Karpas-422 (cell line): ENCODE results near the gene GZMM. TPM values are rescaled to one million over a fixed set of nuclear protein-coding genes. Genes with fewer than 3 reads are reported as not detected.

ENCODE experiments used
- DNase-seq: peaks from one replicate; pipeline ENCODE4 v3.0.0-alpha.2; 2015
- H2AFZ ChIP-seq: fragments of 200-600 bp; sonication (generic); 2 replicates; pipeline ENCODE4 v1.6.1; 2014; ENCODE audit warnings: antibody characterized with exemption, low read length, mixed read lengths
- H3K27ac ChIP-seq: fragments of 200-600 bp; sonication (generic); 2 replicates; pipeline ENCODE4 v1.5.1; 2014; ENCODE audit warnings: mild to moderate bottlenecking, low read length, moderate library complexity
- H3K27me3 ChIP-seq: fragments of 200-600 bp; sonication (generic); 2 replicates; pipeline ENCODE4 v1.6.1; 2014; ENCODE audit warnings: low read length, mixed read lengths
- H3K36me3 ChIP-seq: fragments of 200-600 bp; sonication (generic); 2 replicates; pipeline ENCODE4 v1.6.1; 2014; ENCODE audit warnings: low read length, mixed read lengths; ENCODE audit not compliant: insufficient read depth
- H3K4me1 ChIP-seq: fragments of 200-600 bp; sonication (generic); 2 replicates; pipeline ENCODE4 v1.6.1; 2014; ENCODE audit warnings: mild to moderate bottlenecking, low read length, mixed read lengths
- H3K4me2 ChIP-seq: fragments of 200-600 bp; sonication (generic); 2 replicates; pipeline ENCODE4 v1.6.1; 2014; ENCODE audit warnings: low read length, low read depth, mild to moderate bottlenecking; ENCODE audit not compliant: poor library complexity, severe bottlenecking
- H3K4me3 ChIP-seq: fragments of 200-600 bp; sonication (generic); 2 replicates; pipeline ENCODE4 v1.5.1; 2014; ENCODE audit warnings: mild to moderate bottlenecking, antibody characterized with exemption, low read length, mixed read lengths
- H3K79me2 ChIP-seq: fragments of 200-600 bp; sonication (generic); 2 replicates; pipeline ENCODE4 v1.6.1; 2014; ENCODE audit warnings: mild to moderate bottlenecking, low read length, mixed read lengths
- H3K9ac ChIP-seq: fragments of 200-600 bp; sonication (generic); 2 replicates; pipeline ENCODE4 v1.6.0; 2014; ENCODE audit warnings: low read length
- H3K9me2 ChIP-seq: fragments of 200-600 bp; sonication (generic), shearing (Covaris generic); replicated peaks from 2 replicates; pipeline ENCODE4 v1.6.0; 2014; ENCODE audit warnings: mild to moderate bottlenecking, low read length, moderate library complexity; ENCODE audit not compliant: insufficient read depth
- H3K9me3 ChIP-seq: fragments of 300-700, 200-600 bp; sonication (generic); 2 replicates; pipeline ENCODE4 v1.6.1; 2014; ENCODE audit warnings: low read length, mixed read lengths
- H4K20me1 ChIP-seq: fragments of 200-600 bp; sonication (generic); 2 replicates; pipeline ENCODE4 v1.6.1; 2014; ENCODE audit warnings: mild to moderate bottlenecking, antibody characterized with exemption, low read length, low read depth; ENCODE audit not compliant: insufficient read depth
- total RNA-seq: library from RNA; depleted of rRNA; stranded (reverse); fragments of >200 nt; shearing (Covaris generic); gene quantifications from 2 replicates; pipeline ENCODE4 v1.2.3, GENCODE V29; 2014; ENCODE audit warnings: low replicate concordance

Gene GZMM
- total RNA-seq, 1 experiment from 2014 or later: not detected

DNA sequence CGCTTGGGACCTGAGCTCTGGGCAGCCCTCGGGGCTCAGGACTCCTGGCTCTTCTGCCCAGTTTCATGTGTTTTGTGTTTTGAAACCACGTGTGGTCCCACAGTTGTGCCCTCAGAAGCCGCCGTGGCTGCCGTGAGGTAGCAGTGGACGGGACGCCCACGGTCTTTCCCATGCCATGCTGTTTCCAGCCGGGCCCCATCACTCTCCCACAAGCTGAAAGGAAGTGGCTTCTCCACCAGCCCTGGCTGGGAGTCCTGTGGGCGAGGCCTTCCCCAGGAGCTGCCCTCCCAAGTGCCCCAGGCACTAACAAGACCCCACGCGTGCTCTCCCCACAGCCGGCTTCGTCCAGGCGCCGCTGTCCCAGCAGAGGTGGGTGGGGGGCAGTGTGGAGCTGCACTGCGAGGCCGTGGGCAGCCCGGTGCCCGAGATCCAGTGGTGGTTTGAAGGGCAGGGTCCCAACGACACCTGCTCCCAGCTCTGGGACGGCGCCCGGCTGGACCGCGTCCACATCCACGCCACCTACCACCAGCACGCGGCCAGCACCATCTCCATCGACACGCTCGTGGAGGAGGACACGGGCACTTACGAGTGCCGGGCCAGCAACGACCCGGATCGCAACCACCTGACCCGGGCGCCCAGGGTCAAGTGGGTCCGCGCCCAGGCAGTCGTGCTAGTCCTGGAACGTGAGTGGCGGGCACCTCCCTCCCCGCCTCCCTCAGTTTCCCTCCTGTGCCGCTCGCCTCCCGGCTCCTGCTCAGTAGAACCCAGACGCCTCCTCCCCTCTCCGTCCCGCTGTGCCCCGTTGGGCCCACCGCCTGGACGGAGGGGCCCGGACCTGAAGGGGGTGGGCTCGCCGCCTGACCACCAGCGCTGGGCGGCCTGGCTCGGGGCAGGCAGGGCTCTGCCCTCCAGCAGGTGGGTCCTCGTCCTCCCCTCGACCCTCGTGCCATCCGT, 33.9 kb downstream of the GZMM start:
- H3K4me2 ChIP-seq: no peak overlapping the region
- no peaks in the 10 kb centered on the region for H3K9me2 ChIP-seq
- H3K27ac ChIP-seq: no peak overlapping the region
- no peak overlapping the region for H3K9ac ChIP-seq
- H3K27me3 ChIP-seq: no peaks in the 10 kb centered on the region
- H3K4me1 ChIP-seq: peaks cover 18% of the 10 kb centered on the region
- peaks cover 7% of the 10 kb centered on the region; the same call in 1 of the 2 replicates for H3K36me3 ChIP-seq
- no peak overlapping the region for H3K4me3 ChIP-seq
- peaks cover 58% of the 10 kb centered on the region for H3K79me2 ChIP-seq
- H3K9me3 ChIP-seq: no peaks in the 10 kb centered on the region
- H4K20me1 ChIP-seq: peaks cover 44% of the 10 kb centered on the region
- no peak for DNase-seq
- no peak overlapping the region for H2AFZ ChIP-seq

DNA sequence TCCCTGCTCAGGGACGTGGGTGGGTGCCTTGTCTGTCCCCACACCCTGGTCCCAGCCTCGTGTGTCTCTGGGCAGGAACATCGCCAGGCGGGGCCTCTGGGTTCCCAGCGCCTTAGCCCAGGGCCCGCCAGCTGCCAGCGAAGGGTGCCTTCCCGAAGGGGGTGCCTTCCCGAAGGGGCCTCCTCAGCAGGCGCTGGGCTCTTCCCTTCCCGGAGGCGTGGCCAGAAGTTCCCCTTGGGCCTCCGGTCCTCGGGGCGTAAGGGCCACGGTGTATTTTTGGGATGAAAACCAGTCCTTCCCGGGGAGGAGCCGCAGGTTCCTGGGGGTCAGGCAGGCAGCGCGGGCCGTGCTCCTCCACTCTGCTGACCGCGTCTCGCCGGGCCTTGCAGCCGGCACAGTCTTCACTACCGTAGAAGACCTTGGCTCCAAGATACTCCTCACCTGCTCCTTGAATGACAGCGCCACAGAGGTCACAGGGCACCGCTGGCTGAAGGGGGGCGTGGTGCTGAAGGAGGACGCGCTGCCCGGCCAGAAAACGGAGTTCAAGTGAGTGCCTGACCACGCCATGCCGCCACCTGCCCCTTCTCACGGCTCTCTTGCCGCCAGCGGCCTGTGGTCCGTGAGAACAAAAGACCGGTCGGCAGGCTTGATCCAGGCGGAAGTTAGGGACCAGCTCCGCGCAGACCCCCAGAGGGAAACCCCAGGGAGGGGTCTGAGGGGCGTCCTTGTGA, 35.4 kb downstream of the GZMM start:
- Histone ChIP-seq H3K4me1 (peaks cover 9% of the 10 kb centered on the region), H2AFZ (no peak overlapping the region), H3K27me3 (no peaks in the 10 kb centered on the region), H3K9me3 (no peaks in the 10 kb centered on the region), H4K20me1 (peaks cover 41% of the 10 kb centered on the region; the same call in 1 of the 2 replicates), H3K4me2 (no peak overlapping the region), H3K9ac (no peak overlapping the region), H3K4me3 (no peak overlapping the region), H3K36me3 (peaks cover 7% of the 10 kb centered on the region; the same call in 1 of the 2 replicates), H3K27ac (no peak overlapping the region), H3K9me2 (no peaks in the 10 kb centered on the region), H3K79me2 (peaks cover 42% of the 10 kb centered on the region)
- DNase-seq: no peak

GRCh38 chr19:579842-580155, 35.9 kb downstream of the GZMM start:
- Histone ChIP-seq H3K4me2 (no peak overlapping the region), H3K4me3 (no peak overlapping the region), H2AFZ (no peak overlapping the region), H3K27ac (no peak overlapping the region), H3K27me3 (no peaks in the 10 kb centered on the region), H3K4me1 (peaks cover 4% of the 10 kb centered on the region), H3K9me3 (no peaks in the 10 kb centered on the region), H3K9ac (no peak overlapping the region), H3K36me3 (peaks cover 5% of the 10 kb centered on the region; the same call in 1 of the 2 replicates), H3K79me2 (peaks cover 37% of the 10 kb centered on the region), H4K20me1 (peaks cover 37% of the 10 kb centered on the region; the same call in 1 of the 2 replicates), H3K9me2 (no peaks in the 10 kb centered on the region)
- DNase-seq: no peak

- Histone ChIP-seq H2AFZ (no peak overlapping the region), H3K36me3 (0 out of 2 replicates have a peak, but pooled peaks cover 2% of the 10 kb centered on the region), H3K4me1 (no peaks in the 10 kb centered on the region), H3K4me3 (no peak overlapping the region), H3K9ac (no peak overlapping the region), H3K4me2 (no peak overlapping the region), H3K27me3 (no peaks in the 10 kb centered on the region), H3K27ac (no peak overlapping the region), H3K9me3 (no peaks in the 10 kb centered on the region), H4K20me1 (peaks cover 36% of the 10 kb centered on the region; the same call in 1 of the 2 replicates), H3K9me2 (no peaks in the 10 kb centered on the region), H3K79me2 (peaks cover 32% of the 10 kb centered on the region)
- DNase-seq: no peak
Measured at GRCh38 chr19:580274-580835, 36.5 kb downstream of the GZMM start.

GRCh38 chr19:581399-582111, 37.7 kb downstream of the GZMM start:
- Histone ChIP-seq H2AFZ (no peak overlapping the region), H3K4me1 (no peaks in the 10 kb centered on the region), H3K4me2 (no peak overlapping the region), H3K27ac (no peak overlapping the region), H3K36me3 (0 out of 2 replicates have a peak, but pooled peaks cover 2% of the 10 kb centered on the region), H3K9me3 (no peaks in the 10 kb centered on the region), H3K9me2 (no peaks in the 10 kb centered on the region), H4K20me1 (peaks cover 28% of the 10 kb centered on the region; the same call in 1 of the 2 replicates), H3K4me3 (no peak overlapping the region), H3K79me2 (peaks cover 21% of the 10 kb centered on the region), H3K27me3 (no peaks in the 10 kb centered on the region), H3K9ac (no peak overlapping the region)
- DNase-seq: no peak

DNA sequence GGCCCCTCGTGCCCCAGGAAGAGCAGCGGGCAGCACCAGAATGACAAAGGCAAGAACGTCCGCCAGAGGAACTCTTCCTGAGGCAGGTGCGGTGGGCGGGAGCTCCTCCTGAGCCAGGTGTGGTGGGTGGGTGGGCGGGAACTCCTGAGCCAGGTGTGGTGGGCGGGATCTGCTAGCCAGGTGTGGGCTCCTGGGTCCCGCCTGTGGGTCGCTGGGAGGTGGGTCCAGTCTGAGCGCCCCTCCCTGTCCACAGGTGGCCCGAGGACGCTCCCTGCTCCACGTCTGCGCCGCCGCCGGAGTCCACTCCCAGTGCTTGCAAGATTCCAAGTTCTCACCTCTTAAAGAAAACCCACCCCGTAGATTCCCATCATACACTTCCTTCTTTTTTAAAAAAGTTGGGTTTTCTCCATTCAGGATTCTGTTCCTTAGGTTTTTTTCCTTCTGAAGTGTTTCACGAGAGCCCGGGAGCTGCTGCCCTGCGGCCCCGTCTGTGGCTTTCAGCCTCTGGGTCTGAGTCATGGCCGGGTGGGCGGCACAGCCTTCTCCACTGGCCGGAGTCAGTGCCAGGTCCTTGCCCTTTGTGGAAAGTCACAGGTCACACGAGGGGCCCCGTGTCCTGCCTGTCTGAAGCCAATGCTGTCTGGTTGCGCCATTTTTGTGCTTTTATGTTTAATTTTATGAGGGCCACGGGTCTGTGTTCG, 38.8 kb downstream of the GZMM start:
- H3K9ac ChIP-seq: no peak overlapping the region
- peaks cover 10% of the 10 kb centered on the region for H3K79me2 ChIP-seq
- no peak for DNase-seq
- no peak overlapping the region for H3K4me2 ChIP-seq
- no peaks in the 10 kb centered on the region for H3K9me2 ChIP-seq
- 0 out of 2 replicates have a peak, but pooled peaks cover 2% of the 10 kb centered on the region for H3K36me3 ChIP-seq
- H3K9me3 ChIP-seq: no peaks in the 10 kb centered on the region
- H3K27ac ChIP-seq: no peak overlapping the region
- H2AFZ ChIP-seq: no peak overlapping the region
- no peaks in the 10 kb centered on the region for H3K4me1 ChIP-seq
- H3K27me3 ChIP-seq: no peaks in the 10 kb centered on the region
- peaks cover 22% of the 10 kb centered on the region; the same call in 1 of the 2 replicates for H4K20me1 ChIP-seq
- H3K4me3 ChIP-seq: no peak overlapping the region

DNA sequence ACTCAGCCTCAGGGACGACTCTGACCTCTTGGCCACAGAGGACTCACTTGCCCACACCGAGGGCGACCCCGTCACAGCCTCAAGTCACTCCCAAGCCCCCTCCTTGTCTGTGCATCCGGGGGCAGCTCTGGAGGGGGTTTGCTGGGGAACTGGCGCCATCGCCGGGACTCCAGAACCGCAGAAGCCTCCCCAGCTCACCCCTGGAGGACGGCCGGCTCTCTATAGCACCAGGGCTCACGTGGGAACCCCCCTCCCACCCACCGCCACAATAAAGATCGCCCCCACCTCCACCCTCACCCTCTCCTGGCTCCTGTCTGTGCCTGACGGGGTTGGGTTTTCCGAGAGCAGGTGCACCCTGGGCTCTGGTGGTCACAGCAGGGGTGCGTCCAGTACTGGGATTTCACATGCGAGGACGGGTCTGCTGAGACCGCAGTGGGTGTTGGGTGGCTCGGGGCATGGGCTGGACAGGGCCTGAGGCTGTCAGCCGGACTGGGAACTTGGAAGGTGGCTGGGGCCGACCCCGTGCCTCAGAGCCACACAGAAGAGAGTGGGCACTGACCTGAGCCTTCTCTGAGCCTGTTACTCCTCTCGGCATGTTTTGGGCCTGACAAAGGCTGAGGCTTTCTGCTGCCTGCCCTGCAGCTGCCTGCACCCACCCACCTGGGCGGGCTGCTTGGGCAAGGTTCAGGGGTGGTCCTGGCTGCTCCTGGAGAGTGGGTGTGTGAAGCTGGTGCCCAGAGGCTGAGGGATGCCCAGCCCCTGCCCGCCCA, 39.5 kb downstream of the GZMM start:
- no peak overlapping the region for H3K27ac ChIP-seq
- no peaks in the 10 kb centered on the region for H3K9me2 ChIP-seq
- no peak for DNase-seq
- peaks cover 5% of the 10 kb centered on the region for H3K4me1 ChIP-seq
- no peak overlapping the region for H2AFZ ChIP-seq
- H4K20me1 ChIP-seq: peaks cover 16% of the 10 kb centered on the region; the same call in 1 of the 2 replicates
- no peaks in the 10 kb centered on the region for H3K27me3 ChIP-seq
- H3K36me3 ChIP-seq: 0 out of 2 replicates have a peak, but pooled peaks cover 2% of the 10 kb centered on the region
- H3K4me2 ChIP-seq: no peak overlapping the region
- H3K4me3 ChIP-seq: no peak overlapping the region
- no peaks in the 10 kb centered on the region for H3K9me3 ChIP-seq
- H3K9ac ChIP-seq: no peak overlapping the region
- peaks cover 2% of the 10 kb centered on the region for H3K79me2 ChIP-seq
